ENCODE results near the gene NUDT5.
"Not testable (repeated sequence)": the region's sequence is repeated elsewhere in the genome, so short reads cannot be mapped to it uniquely, and the experiment has no call there.

Gene NUDT5

GRCh38 chr10:12202226-12202625, 6.5 kb upstream of the NUDT5 start:
- DNase-seq, result no peak

- no peak for DNase-seq
These were observed 5.9 kb upstream of the NUDT5 start for GRCh38 chr10:12201543-12201942.

- no peak for DNase-seq
These were observed 5.2 kb upstream of the NUDT5 start for GRCh38 chr10:12200850-12201249.

- DNase-seq, result no peak
These were observed 2.5 kb upstream of the NUDT5 start for GRCh38 chr10:12198156-12198555.

- no peak for DNase-seq
These were observed 980 bp upstream of the NUDT5 start for GRCh38 chr10:12196531-12197211.

- no peak for DNase-seq
These were observed 449 bp downstream of the NUDT5 start for GRCh38 chr10:12195281-12195602.

GRCh38 chr10:12194752-12195271, 879 bp downstream of the NUDT5 start:
- DNase-seq, result no peak

- DNase-seq, result no peak
These were observed 2.5 kb downstream of the NUDT5 start for GRCh38 chr10:12193193-12193592.

- DNase-seq, result no peak
These were observed 4.0 kb downstream of the NUDT5 start for GRCh38 chr10:12191715-12192114.

GRCh38 chr10:12189426-12189825, 6.3 kb downstream of the NUDT5 start:
- DNase-seq, result no peak

GRCh38 chr10:12188656-12189055, 7.0 kb downstream of the NUDT5 start:
- DNase-seq, result no peak

- DNase-seq, result no peak
These were observed 8.3 kb downstream of the NUDT5 start for GRCh38 chr10:12187321-12187905.

GRCh38 chr10:12186323-12186722, 9.4 kb downstream of the NUDT5 start:
- no peak for DNase-seq

GRCh38 chr10:12184165-12184564, 11.5 kb downstream of the NUDT5 start:
- DNase-seq, result no peak

GRCh38 chr10:12181065-12181775, 14.5 kb downstream of the NUDT5 start:
- DNase-seq, result no peak

- DNase-seq, result no peak
These were observed 15.3 kb downstream of the NUDT5 start for GRCh38 chr10:12180221-12180974.

- no peak for DNase-seq
These were observed 16.0 kb downstream of the NUDT5 start for GRCh38 chr10:12179606-12180170.

GRCh38 chr10:12177642-12178041, 18.0 kb downstream of the NUDT5 start:
- no peak for DNase-seq

GRCh38 chr10:12171512-12171911, 24.2 kb downstream of the NUDT5 start:
- DNase-seq, result not testable (repeated sequence)

GRCh38 chr10:12165999-12166775, 29.5 kb downstream of the NUDT5 start:
- DNase-seq, result no peak

- no peak for DNase-seq
These were observed 30.7 kb downstream of the NUDT5 start for GRCh38 chr10:12165036-12165435.

- no peak for DNase-seq
These were observed 31.6 kb downstream of the NUDT5 start for GRCh38 chr10:12164085-12164484.
